Measurements from ENCODE around the gene NDC1. TPM values are rescaled to one million over a fixed set of nuclear protein-coding genes. Genes with fewer than 3 reads are reported as not detected.

Gene NDC1
- total RNA-seq, 1 experiment from 2014 or later, result 48.1 TPM

Other genes with a start within 250 kb of the NDC1 start
- 2.3 and 3.0 TPM in 2 replicates for gene GLIS1, start 99.1 kb downstream of the NDC1 start, total RNA-seq (2014; rRNA removed; shearing (Covaris generic))
- gene YIPF1, start 51.5 kb upstream of the NDC1 start, total RNA-seq (2014; rRNA removed; shearing (Covaris generic)), result 32.5 and 38.1 TPM in 2 replicates
- gene DIO1, start 55.9 kb upstream of the NDC1 start, total RNA-seq (2014; rRNA removed; shearing (Covaris generic)), result not detected in 2 replicates
- 62.7 and 95.9 TPM in 2 replicates for gene IFT25, start 107.4 kb upstream of the NDC1 start, total RNA-seq (2014; rRNA removed; shearing (Covaris generic))
- 53.0 and 59.3 TPM in 2 replicates for gene LRRC42, start 108.1 kb upstream of the NDC1 start, total RNA-seq (2014; rRNA removed; shearing (Covaris generic))
- gene LDLRAD1, start 179.9 kb upstream of the NDC1 start, total RNA-seq (2014; rRNA removed; shearing (Covaris generic)), result not detected in 2 replicates
- gene TMEM59, start 214.9 kb upstream of the NDC1 start, total RNA-seq (2014; rRNA removed; shearing (Covaris generic)), result 540 and 619 TPM in 2 replicates
- 2.0 and 3.1 TPM in 2 replicates for gene TCEANC2, start 215.3 kb upstream of the NDC1 start, total RNA-seq (2014; rRNA removed; shearing (Covaris generic))